Tibial nerve (tissue), 4 donors: Measurements from ENCODE around the gene ZNF311. TPM values are rescaled to one million over a fixed set of nuclear protein-coding genes. Genes with fewer than 3 reads are reported as not detected.
A peak's percentile ranks its signal among the peaks of the same experiment; 100 is the strongest.

Source experiments
- DNase-seq, 2 donors: peaks; one replicate each; pipeline ENCODE4 v3.0.0-alpha.2; 2019; ENCODE audit warnings: low spot score in 2 of 2
- H3K27ac ChIP-seq, 4 donors: fragments of 200-600 bp; sonication (generic) in 3 of 4; one replicate each; pipeline ENCODE4 v1.5.1; 2017 to 2019; ENCODE audit warnings: mild to moderate bottlenecking in 1 of 4
- H3K27me3 ChIP-seq, 2 donors: fragments of 200-600 bp; sonication (generic) in 1 of 2; one replicate each; pipeline versions ENCODE4 v1.5.1 to v1.6.0; 2017 to 2019
- H3K36me3 ChIP-seq, 3 donors: fragments of 200-600 bp; sonication (generic); one replicate each; pipeline ENCODE4 v1.5.1; 2018 to 2019
- H3K4me1 ChIP-seq, 4 donors: fragments of 200-600 bp; sonication (generic) in 3 of 4; one replicate each; pipeline ENCODE4 v1.5.1; 2017 to 2019
- H3K4me3 ChIP-seq, 4 donors: fragments of 200-600 bp; sonication (generic) in 3 of 4; one replicate each; pipeline ENCODE4 v1.5.1; 2017 to 2019; ENCODE audit warnings: mild to moderate bottlenecking in 1 of 4, moderate library complexity in 1 of 4
- H3K9me3 ChIP-seq, 4 donors: fragments of 200-600 bp; sonication (generic) in 3 of 4; one replicate each; pipeline ENCODE4 v1.5.1; 2017 to 2019
- EP300 ChIP-seq, 2 donors: sonication (generic); formaldehyde crosslinking; IDR thresholded peaks; one replicate each; pipeline ENCODE4 v1.6.1; 2017; ENCODE audit warnings: antibody characterized with exemption in 2 of 2, mild to moderate bottlenecking in 1 of 2
- POLR2A ChIP-seq, 2 donors: fragments of 450-650 bp; IDR thresholded peaks; one replicate each; pipeline ENCODE4 v1.6.1; 2017; ENCODE audit warnings: antibody characterized with exemption in 2 of 2, mild to moderate bottlenecking in 2 of 2, moderate library complexity in 2 of 2
- WGBS, 2 donors: methylation state at CpG; one replicate each; pipeline ENCODE4 v1.1.5; 2018; 5-methylcytosine and 5-hydroxymethylcytosine counted together
- total RNA-seq, 4 donors: library from RNA; depleted of rRNA; stranded (reverse); fragments of >200 nt; gene quantifications; one replicate each; pipeline ENCODE4 v1.1.0, GENCODE V29; 2016
- TF ChIP-seq, protein P1 (sequence below), 5 experiments: fragments of 200-600 bp in 3 of 5; fragments of 450-650 bp in 2 of 5; sonication (generic) in 3 of 5; IDR thresholded peaks; one replicate each; pipeline ENCODE4 v1.5.1; 2016 to 2019; ENCODE audit warnings: antibody characterized with exemption in 5 of 5, mild to moderate bottlenecking in 3 of 5, moderate library complexity in 2 of 5

Gene ZNF311
- total RNA-seq, 4 donors from 2014 or later, result 0.84 to 3.7 (median 1.6) TPM

DNA sequence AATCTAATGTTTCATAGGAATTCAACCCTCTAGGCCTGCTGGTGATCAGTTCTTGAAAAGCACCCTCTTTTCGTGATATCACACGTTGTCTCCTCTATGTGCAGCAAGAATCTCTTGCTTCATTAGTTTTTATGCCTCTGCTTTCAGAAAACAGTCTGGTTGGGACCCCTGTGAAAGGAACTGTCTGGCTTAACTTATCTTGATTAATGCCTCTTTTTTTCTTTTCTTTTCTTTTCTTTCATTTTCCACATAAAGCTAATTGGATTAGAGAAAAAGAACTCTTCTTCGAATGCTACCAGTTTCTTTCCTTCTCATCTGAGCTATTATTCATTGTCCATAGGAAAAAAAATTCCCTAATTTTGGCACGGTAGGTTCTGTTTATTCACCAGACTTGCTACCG lies 21.3 kb downstream of the ZNF311 start:
- H3K36me3 ChIP-seq, result no peaks in the 10 kb centered on the region
- peak overlapping the region in 1 of 4 donors; percentile 92 for H3K27ac ChIP-seq
- DNase-seq, result no peak
- H3K4me3 ChIP-seq, result no peak overlapping the region
- no peaks in the 10 kb centered on the region for H3K9me3 ChIP-seq
- 68 to 70% methylated on average over 5 of the region's 5 CpGs for WGBS, 2 donors
- H3K4me1 ChIP-seq, result peaks cover 0 to 33% (median 0%) of the 10 kb centered on the region in 4 donors
- TF ChIP-seq POLR2A (IDR thresholded peaks at IDR 0.05) (no peak), EP300 (IDR thresholded peaks at IDR 0.05) (no peak)
- TF ChIP-seq, protein P1, sequence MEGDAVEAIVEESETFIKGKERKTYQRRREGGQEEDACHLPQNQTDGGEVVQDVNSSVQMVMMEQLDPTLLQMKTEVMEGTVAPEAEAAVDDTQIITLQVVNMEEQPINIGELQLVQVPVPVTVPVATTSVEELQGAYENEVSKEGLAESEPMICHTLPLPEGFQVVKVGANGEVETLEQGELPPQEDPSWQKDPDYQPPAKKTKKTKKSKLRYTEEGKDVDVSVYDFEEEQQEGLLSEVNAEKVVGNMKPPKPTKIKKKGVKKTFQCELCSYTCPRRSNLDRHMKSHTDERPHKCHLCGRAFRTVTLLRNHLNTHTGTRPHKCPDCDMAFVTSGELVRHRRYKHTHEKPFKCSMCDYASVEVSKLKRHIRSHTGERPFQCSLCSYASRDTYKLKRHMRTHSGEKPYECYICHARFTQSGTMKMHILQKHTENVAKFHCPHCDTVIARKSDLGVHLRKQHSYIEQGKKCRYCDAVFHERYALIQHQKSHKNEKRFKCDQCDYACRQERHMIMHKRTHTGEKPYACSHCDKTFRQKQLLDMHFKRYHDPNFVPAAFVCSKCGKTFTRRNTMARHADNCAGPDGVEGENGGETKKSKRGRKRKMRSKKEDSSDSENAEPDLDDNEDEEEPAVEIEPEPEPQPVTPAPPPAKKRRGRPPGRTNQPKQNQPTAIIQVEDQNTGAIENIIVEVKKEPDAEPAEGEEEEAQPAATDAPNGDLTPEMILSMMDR (IDR thresholded peaks at IDR 0.05), result no peak
- H3K27me3 ChIP-seq, result peaks cover 0 to 7% of the 10 kb centered on the region in 2 donors

DNA sequence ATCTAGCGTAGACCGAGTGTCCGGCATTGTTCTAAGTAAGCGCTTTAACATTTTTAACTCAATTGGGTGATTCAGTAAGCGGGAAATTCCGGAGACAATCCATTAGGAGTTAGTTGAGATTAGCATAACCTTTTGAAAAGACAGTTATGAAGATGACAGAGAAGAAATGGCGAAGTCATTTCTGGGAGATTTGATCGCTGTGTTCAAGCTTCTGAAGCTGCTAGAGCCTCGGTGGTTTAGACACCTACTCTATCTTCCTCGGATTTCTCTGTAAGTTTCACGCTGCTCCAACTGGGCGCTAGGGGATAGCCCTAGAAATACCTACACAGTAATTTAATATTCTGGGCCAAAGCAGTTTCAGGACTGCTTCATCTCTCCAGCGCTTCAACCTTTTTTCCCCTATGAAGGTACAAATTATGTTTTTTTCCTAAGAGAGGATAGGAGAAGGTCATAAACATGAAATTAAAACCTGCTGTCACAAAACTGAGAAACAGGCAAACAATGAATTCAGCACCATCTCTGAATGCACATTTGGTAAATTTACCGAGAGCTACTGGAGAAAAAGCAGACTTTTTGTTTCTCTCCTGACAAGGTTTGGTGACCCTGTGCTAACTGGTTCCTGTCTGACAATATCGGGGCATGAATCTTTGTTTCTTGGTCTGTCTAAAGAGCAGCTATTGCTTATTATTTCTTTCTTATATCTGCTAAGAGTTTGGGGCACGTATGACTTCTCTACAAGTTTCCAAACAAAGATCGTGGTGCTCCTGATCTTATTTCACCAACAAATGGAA lies 22.4 kb downstream of the ZNF311 start:
- peak overlapping the region; percentile 46 to 75 (median 62) for H3K4me3 ChIP-seq
- no peaks in the 10 kb centered on the region for H3K27me3 ChIP-seq
- H3K27ac ChIP-seq, result peak overlapping the region; percentile 46 to 92 (median 79)
- H3K4me1 ChIP-seq, result peaks cover 0 to 32% (median 0%) of the 10 kb centered on the region in 4 donors
- no peaks in the 10 kb centered on the region for H3K36me3 ChIP-seq
- no peaks in the 10 kb centered on the region for H3K9me3 ChIP-seq
- 17 to 19% methylated on average over 17 of the region's 17 CpGs for WGBS, 2 donors
- TF ChIP-seq EP300 (IDR thresholded peaks at IDR 0.05) (no peak), POLR2A (IDR thresholded peaks at IDR 0.05) (no peak)
- TF ChIP-seq, protein P1 (IDR thresholded peaks at IDR 0.05), result peak in 1 of 5 experiments; percentile 25
- peak in 1 of 2 donors; percentile 20 for DNase-seq

DNA sequence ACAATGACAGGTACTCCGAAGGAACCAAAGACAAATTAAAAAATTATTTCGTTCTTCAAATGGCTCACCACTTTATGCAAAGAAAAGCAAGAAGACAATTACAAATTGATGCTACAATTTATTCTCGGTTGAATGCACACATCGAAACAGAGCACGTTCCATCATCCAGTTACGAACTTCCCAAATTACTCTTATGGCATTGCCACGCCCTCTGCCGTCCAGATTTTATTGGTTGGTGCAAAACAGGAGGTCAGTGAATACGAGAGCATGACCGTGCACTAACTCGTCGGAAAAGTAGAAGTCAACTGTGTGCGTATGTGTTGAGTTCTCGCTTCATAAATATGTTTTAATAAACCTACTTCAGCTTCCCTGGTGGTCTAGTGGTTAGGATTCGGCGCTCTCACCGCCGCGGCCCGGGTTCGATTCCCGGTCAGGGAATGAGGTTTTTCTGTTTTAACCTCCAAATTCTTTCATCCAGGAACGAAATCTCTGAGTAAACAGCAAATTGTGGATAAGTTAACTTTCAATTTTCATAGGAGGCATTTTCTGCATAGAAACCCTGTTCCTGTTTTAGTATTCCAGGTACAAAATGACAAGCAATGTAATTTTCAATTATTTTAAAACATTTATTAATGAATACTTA lies 23.2 kb downstream of the ZNF311 start:
- Histone ChIP-seq H3K36me3 (no peaks in the 10 kb centered on the region), H3K4me3 (peak overlapping the region; percentile 46 to 75 (median 62)), H3K4me1 (peaks cover 0 to 32% (median 0%) of the 10 kb centered on the region in 4 donors), H3K27me3 (peaks cover 0 to 6% of the 10 kb centered on the region in 2 donors), H3K9me3 (no peaks in the 10 kb centered on the region), H3K27ac (peak overlapping the region; percentile 46 to 92 (median 79))
- TF ChIP-seq POLR2A (IDR thresholded peaks at IDR 0.05) (no peak), EP300 (IDR thresholded peaks at IDR 0.05) (peak; percentile 57 to 69)
- 0% methylated on average over 23 of the region's 23 CpGs for WGBS, 2 donors
- peak; percentile 66 to 92 for DNase-seq

DNA sequence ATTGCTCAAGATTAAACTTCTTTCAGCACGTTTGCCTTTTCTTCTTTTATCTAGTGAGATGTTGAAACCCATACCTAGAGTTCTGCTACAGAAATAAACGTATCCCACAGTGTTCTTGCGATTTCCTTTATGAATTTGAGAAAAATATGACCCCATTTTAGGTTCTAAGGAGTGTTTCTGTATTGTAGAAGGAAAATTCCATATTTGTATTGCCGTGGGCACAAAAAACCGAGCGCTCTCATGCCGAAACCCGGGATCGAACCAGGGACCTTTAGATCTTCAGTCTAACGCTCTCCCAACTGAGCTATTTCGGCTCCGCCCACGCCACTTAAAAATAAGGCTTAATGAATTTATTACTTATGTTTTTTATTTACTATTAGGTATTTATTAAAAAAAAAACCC lies 23.7 kb downstream of the ZNF311 start:
- Histone ChIP-seq H3K4me1 (peaks cover 0 to 32% (median 0%) of the 10 kb centered on the region in 4 donors), H3K27ac (peak overlapping the region; percentile 46 to 92 (median 79)), H3K36me3 (no peaks in the 10 kb centered on the region), H3K9me3 (no peaks in the 10 kb centered on the region), H3K27me3 (peaks cover 0 to 11% of the 10 kb centered on the region in 2 donors), H3K4me3 (peak overlapping the region; percentile 46 to 75 (median 62))
- DNase-seq, result peak in 1 of 2 donors; percentile 71
- 0 to 2% methylated on average over 13 of the region's 13 CpGs for WGBS, 2 donors
- no peak for TF ChIP-seq POLR2A (IDR thresholded peaks at IDR 0.05)
- TF ChIP-seq, protein P1 (IDR thresholded peaks at IDR 0.05), result no peak
- TF ChIP-seq EP300 (IDR thresholded peaks at IDR 0.05), result no peak

DNA sequence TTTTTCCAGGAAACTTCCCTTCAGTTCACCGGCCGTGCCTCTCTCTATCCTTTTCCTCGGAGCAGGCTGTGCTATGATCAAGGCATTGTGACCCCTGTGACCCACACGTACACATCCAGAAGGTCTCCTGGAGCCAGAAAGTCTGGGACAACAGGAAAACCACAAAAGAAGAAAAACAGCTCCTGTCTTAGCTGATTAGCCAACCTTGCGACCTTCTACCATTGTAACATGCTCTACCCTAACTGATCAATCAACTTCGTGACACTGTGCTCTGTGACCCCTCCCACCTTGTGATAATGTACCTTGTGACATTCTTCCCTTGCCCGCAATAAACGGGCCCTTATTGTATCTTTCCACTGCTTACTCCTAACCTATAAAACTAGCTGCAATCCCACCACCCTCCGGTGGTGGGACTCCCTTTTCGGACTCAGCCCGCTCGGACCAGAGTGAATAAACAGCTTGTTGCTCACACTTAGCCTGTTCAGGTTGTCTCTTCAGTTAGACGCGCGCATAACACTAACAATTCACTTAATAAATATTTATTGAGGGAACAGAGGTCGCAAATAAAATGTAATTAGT lies 24.2 kb downstream of the ZNF311 start:
- peak in 1 of 2 donors; percentile 39 for DNase-seq
- no peak for TF ChIP-seq EP300 (IDR thresholded peaks at IDR 0.05)
- TF ChIP-seq, protein P1 (IDR thresholded peaks at IDR 0.05), result peak in 3 of 5 experiments; percentile 11 to 51 (median 35)
- H3K4me3 ChIP-seq, result peak overlapping the region; percentile 46 to 75 (median 62)
- H3K36me3 ChIP-seq, result no peaks in the 10 kb centered on the region
- WGBS, 2 donors, result 0% methylated on average over 16 of the region's 16 CpGs
- peak overlapping the region; percentile 28 to 92 (median 79) for H3K27ac ChIP-seq
- H3K9me3 ChIP-seq, result no peaks in the 10 kb centered on the region
- peaks cover 0 to 29% (median 0%) of the 10 kb centered on the region in 4 donors for H3K4me1 ChIP-seq
- H3K27me3 ChIP-seq, result peaks cover 0 to 12% of the 10 kb centered on the region in 2 donors
